SK-N-MC (cell line): ENCODE measurements around the gene SERPINE2.

ENCODE experiments used
- DNase-seq: peaks from one replicate; pipeline ENCODE4 v3.0.0-alpha.2; 2011; ENCODE audit warnings: low read depth, low spot score
- H3K27ac ChIP-seq: fragments of 200-600 bp; sonication (generic); 2 replicates; pipeline ENCODE4 v1.5.1; 2016; ENCODE audit warnings: mixed run types
- H3K36me3 ChIP-seq: fragments of 200-600 bp; sonication (generic); 2 replicates; pipeline ENCODE4 v1.6.1; 2017; ENCODE audit warnings: antibody characterized with exemption, low read length, mixed read lengths; ENCODE audit not compliant: insufficient read depth
- H3K4me3 ChIP-seq: fragments of 200-600 bp; sonication (generic); 2 replicates; pipeline ENCODE4 v1.5.1; 2016
- H3K9ac ChIP-seq: fragments of 200-600 bp; sonication (generic); 2 replicates; pipeline ENCODE4 v1.8.0; 2017; ENCODE audit warnings: mixed run types, mixed read lengths; ENCODE audit not compliant: insufficient read length
- H3K9me3 ChIP-seq: fragments of 200-600 bp; sonication (generic); 2 replicates; pipeline ENCODE4 v1.6.1; 2017; ENCODE audit warnings: low read depth, mild to moderate bottlenecking, antibody characterized with exemption, low read length, moderate library complexity, mixed read lengths
- EZH2 ChIP-seq: fragments of 200-600 bp; sonication (generic); IDR thresholded peaks from one replicate; pipeline ENCODE4 v1.6.1; 2017; ENCODE audit warnings: antibody characterized with exemption
- FOXP2 ChIP-seq: optimal IDR thresholded peaks from 2 replicates; pipeline ENCODE3; 2011; ENCODE audit warnings: mild to moderate bottlenecking, moderate library complexity; ENCODE audit not compliant: insufficient read depth; ENCODE audit errors: extremely low read length, control extremely low read depth
- POLR2AphosphoS5 ChIP-seq: IDR thresholded peaks from 2 replicates; pipeline ENCODE4 v1.6.1; 2012; ENCODE audit warnings: mild to moderate bottlenecking, low read depth, low read length, borderline replicate concordance

The SERPINE2 gene

GRCh38 chr2:223954401-223954800 is 84.7 kb downstream of the SERPINE2 start:
- Histone ChIP-seq H3K9me3 (no peaks in the 10 kb centered on the region), H3K4me3 (no peak overlapping the region), H3K27ac (no peak overlapping the region), H3K36me3 (peaks cover 7% of the 10 kb centered on the region), H3K9ac (no peak overlapping the region)
- TF ChIP-seq EZH2, result no peak
- no peak for TF ChIP-seq FOXP2
- TF ChIP-seq POLR2AphosphoS5, result no peak
- DNase-seq, result no peak

GRCh38 chr2:223952280-223952968 is 86.7 kb downstream of the SERPINE2 start:
- no peak overlapping the region for H3K4me3 ChIP-seq
- TF ChIP-seq POLR2AphosphoS5 (no peak), FOXP2 (no peak), EZH2 (no peak)
- no peak for DNase-seq
- no peak overlapping the region for H3K9ac ChIP-seq
- no peak overlapping the region for H3K27ac ChIP-seq
- H3K9me3 ChIP-seq, result no peaks in the 10 kb centered on the region
- H3K36me3 ChIP-seq, result no peaks in the 10 kb centered on the region

GRCh38 chr2:223950448-223951347 is 88.4 kb downstream of the SERPINE2 start:
- Histone ChIP-seq H3K9me3 (no peaks in the 10 kb centered on the region), H3K27ac (no peak overlapping the region), H3K4me3 (no peak overlapping the region), H3K36me3 (no peaks in the 10 kb centered on the region), H3K9ac (no peak overlapping the region)
- TF ChIP-seq FOXP2 (no peak), POLR2AphosphoS5 (no peak), EZH2 (no peak)
- DNase-seq, result no peak

- TF ChIP-seq FOXP2, result no peak
- TF ChIP-seq POLR2AphosphoS5, result no peak
- TF ChIP-seq EZH2, result no peak
- Histone ChIP-seq H3K36me3 (no peaks in the 10 kb centered on the region), H3K9me3 (no peaks in the 10 kb centered on the region), H3K9ac (no peak overlapping the region), H3K4me3 (no peak overlapping the region), H3K27ac (no peak overlapping the region)
- no peak for DNase-seq
Measured at GRCh38 chr2:223949241-223949840, 89.7 kb downstream of the SERPINE2 start.

- DNase-seq, result no peak
- no peaks in the 10 kb centered on the region for H3K9me3 ChIP-seq
- H3K36me3 ChIP-seq, result no peaks in the 10 kb centered on the region
- H3K27ac ChIP-seq, result no peak overlapping the region
- TF ChIP-seq FOXP2, result no peak
- TF ChIP-seq EZH2, result no peak
- TF ChIP-seq POLR2AphosphoS5, result no peak
- no peak overlapping the region for H3K4me3 ChIP-seq
- no peak overlapping the region for H3K9ac ChIP-seq
Measured at GRCh38 chr2:223947711-223948205, 91.3 kb downstream of the SERPINE2 start.

- H3K9ac ChIP-seq, result no peak overlapping the region
- no peaks in the 10 kb centered on the region for H3K36me3 ChIP-seq
- no peaks in the 10 kb centered on the region for H3K9me3 ChIP-seq
- TF ChIP-seq FOXP2, result no peak
- no peak for TF ChIP-seq POLR2AphosphoS5
- no peak for TF ChIP-seq EZH2
- no peak for DNase-seq
- peak overlapping the region; percentile 86 for H3K4me3 ChIP-seq
- no peak overlapping the region for H3K27ac ChIP-seq
Measured at GRCh38 chr2:223945755-223946154, 93.3 kb downstream of the SERPINE2 start.

- H3K9me3 ChIP-seq, result no peaks in the 10 kb centered on the region
- H3K9ac ChIP-seq, result peak within 1 kb of the TSS; percentile 80
- H3K27ac ChIP-seq, result peak within 1 kb of the TSS; percentile 40
- no peak for DNase-seq
- H3K36me3 ChIP-seq, result no peaks in the 10 kb centered on the region
- TF ChIP-seq EZH2 (no peak), POLR2AphosphoS5 (peak; percentile 74; the same call in 1 of the 2 replicates), FOXP2 (peak; percentile 94)
- H3K4me3 ChIP-seq, result peak within 1 kb of the TSS; percentile 86
Measured at GRCh38 chr2:223944703-223945531, 94.2 kb downstream of the SERPINE2 start, which contains the start of gene WDFY1. TSS of gene WDFY1 (minus strand) at chr2:223945335. CDS start at chr2:223945284, 51 bp downstream.
